A172 (cell line): ENCODE measurements around the gene MRTO4. TPM values are rescaled to one million over a fixed set of nuclear protein-coding genes. Genes with fewer than 3 reads are reported as not detected.
"Not testable (repeated sequence)": the region's sequence is repeated elsewhere in the genome, so short reads cannot be mapped to it uniquely, and the experiment has no call there.

Experiments
- DNase-seq: peaks from one replicate; pipeline ENCODE4 v3.0.0-alpha.2; 2015; ENCODE audit warnings: low spot score
- total RNA-seq: library from RNA; depleted of rRNA; stranded (reverse); fragments of >200 nt; shearing (Covaris generic); gene quantifications from 2 replicates; pipeline ENCODE4 v1.2.3, GENCODE V29; 2014; rRNA removed

The MRTO4 gene
- 44.6 and 51.9 TPM in 2 replicates for total RNA-seq

DNA sequence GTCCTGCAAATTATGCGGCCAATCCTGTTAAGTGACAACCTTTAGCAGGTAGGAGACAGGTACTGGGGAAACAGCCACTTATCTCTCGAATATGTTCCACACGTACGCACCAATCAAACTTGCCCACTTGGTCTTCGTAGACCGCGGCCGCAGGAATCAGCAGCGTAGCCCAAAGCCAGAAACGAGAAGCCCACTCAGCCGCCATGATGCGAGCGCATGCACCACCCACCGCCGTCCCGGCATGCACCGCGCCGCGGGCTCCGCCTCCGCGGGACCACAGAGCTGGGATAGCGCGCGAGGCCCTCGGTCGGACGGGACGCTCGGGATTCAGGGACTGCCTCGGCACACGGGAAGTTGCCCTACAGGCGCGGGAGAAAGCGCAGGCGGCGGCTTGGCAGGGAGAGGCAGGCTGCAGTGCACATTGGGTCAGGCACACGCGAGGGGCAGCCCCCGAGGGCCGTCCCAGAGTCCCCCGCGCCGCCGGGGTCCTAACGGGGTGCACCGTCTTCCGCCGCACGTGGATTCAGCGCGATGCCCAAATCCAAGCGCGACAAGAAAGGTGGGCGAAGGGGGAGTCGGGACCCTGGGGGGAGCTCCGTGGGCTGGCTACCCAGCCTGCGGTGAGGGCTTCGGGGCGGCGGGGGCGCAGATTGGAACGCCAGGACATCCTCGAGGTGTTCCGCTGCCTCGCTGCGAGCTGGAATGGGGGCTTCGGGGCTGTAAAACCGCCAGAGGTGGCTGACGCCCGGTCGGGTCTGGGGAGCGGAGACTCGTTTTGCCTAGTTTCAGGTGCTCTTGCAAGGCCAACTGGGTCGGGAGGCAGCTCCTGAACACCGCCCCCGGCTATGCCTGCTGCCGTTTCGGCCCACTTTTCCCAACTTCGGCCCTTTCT, at the start of gene MRTO4, which contains the start of gene EMC1:
MRTO4 (plus strand) TSS at position 501 of the 892 bp plus-strand sequence; CDS start at position 532, 31 bp downstream.
EMC1 (minus strand) TSS at position 220 of the 892 bp plus-strand sequence; CDS start at position 205, 15 bp downstream.
- DNase-seq, result peak; percentile 50

DNA sequence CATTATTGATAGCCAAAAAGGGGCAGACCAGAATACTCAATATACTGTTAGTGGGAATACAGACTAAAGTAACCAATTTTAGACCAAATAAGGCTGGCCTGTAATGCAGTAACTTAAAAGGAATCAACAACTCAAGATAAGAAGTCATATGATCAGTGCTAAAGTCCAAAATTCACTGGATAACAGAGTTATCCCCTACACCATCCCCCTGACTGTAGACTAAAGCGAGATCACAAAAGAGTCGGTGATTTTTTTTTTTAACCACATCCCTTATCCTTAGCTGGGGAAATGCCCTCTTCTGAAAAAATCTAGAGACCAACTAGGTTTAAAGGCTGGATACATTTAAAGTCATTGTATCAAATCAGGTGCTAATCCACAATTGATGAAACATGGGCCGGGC, 49.2 kb upstream of the MRTO4 start:
- no peak for DNase-seq

DNA sequence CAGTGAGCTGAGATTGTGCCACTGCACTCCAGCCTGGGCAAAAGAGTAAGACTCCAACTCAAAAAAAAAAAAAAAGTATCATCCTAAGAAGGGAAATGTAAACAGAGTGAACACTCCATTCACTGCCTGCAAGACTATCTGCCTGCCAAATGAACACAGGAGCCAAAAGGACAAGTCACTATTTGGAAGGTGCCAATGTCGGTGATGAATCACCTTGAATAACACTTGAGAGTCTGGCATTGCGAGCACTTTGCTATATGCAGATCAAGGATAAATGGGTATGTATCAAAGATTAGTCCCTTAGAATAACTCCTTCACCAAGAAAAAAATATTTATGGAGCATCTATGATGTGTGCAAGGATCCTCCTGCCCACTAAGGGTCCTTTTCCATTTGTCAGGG, 48.2 kb upstream of the MRTO4 start:
- DNase-seq, result peak; percentile 53

GRCh38 chr1:19204446-19205266, 46.9 kb upstream of the MRTO4 start:
- DNase-seq, result no peak

DNA sequence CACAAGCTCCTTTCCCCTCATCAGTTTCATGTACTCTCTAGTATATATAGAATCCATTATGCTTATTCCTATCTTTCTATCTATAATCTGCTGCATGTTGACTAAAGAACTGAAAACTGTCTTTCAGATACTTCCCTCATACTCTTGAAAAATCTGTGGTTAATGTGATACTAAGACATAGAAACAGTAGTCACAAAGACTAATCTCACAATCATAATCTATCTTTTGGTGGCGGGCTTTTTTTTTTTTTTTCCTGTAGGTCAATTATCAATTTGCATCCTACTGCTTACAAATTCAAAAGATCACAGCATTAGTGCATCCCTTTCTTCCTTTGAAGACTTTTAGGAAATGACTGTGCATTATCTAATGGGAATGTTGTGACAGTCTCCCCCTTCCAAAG, 46.2 kb upstream of the MRTO4 start:
- DNase-seq, result no peak

- no peak for DNase-seq
Measured at GRCh38 chr1:19205845-19206244, 45.8 kb upstream of the MRTO4 start.

- DNase-seq, result no peak
Measured at GRCh38 chr1:19206947-19207346, 44.7 kb upstream of the MRTO4 start.

GRCh38 chr1:19208710-19209438, 42.7 kb upstream of the MRTO4 start:
- DNase-seq, result peak; percentile 27

- peak; percentile 26 for DNase-seq
Measured at GRCh38 chr1:19209439-19209989, 42.1 kb upstream of the MRTO4 start.

- peak; percentile 74 for DNase-seq
Measured at GRCh38 chr1:19209990-19210771, 41.4 kb upstream of the MRTO4 start, which contains the start of gene UBR4. TSS of gene UBR4 (minus strand) at chr1:19210266. CDS start at chr1:19210248, 18 bp downstream.

DNA sequence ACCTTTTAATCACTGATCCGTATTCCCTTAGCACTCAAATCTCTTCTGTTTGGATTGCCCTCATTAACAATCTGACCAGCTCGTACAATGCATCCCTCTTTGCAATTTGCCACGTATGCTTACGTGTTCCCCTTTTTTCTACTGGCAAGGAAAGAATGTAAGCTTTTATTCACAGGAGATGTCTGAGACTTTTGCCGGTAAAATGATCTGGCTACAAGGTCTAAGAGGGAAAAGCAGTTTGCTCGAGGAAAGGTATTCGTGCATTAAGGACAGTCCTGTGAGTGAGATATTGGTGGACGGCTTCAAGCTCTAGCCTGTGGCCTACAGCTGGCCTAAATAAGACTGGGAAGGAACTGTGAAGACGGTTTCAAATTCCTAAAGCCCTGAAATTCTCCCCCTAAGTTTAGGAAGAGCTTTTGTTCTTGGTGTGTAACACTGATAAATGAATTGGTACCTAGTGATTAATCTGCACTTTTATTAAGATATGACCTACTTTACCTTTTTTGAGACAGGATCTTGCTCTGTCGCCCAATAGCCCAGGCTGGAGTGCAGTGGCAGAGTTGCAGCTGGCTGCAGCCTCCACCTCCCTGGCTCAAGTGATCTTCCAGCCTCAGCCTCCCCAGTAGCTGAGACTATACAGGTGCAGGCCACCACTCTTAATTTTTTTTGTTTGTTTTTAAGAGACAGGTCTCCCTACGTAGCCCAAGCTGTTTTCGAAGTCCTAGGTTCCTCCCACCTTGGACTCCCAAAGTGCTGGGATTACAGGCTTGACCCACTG, 40.6 kb upstream of the MRTO4 start:
- no peak for DNase-seq

GRCh38 chr1:19212167-19212566, 39.4 kb upstream of the MRTO4 start:
- no peak for DNase-seq

DNA sequence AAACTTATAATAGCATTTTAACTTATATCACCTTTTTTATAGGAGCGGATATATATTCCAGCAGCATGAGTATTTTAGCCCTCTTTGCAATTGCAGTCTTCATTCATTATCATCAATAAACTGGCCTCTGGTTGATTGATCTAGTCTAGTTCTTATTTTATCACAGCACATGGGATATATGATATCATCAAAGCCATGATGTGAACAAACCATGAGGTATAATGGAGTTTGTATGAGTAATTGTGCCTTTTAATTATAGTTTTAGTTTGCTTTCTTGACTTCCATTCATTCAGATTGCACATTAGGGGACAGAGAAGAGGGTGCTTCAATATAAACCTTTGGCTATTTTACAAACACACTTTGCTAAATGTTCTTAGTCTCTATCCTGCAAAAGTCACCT, 38.0 kb upstream of the MRTO4 start:
- no peak for DNase-seq

GRCh38 chr1:19216585-19216984, 35.0 kb upstream of the MRTO4 start:
- not testable (repeated sequence) for DNase-seq

GRCh38 chr1:19219451-19219850, 32.2 kb upstream of the MRTO4 start:
- DNase-seq, result no peak

DNA sequence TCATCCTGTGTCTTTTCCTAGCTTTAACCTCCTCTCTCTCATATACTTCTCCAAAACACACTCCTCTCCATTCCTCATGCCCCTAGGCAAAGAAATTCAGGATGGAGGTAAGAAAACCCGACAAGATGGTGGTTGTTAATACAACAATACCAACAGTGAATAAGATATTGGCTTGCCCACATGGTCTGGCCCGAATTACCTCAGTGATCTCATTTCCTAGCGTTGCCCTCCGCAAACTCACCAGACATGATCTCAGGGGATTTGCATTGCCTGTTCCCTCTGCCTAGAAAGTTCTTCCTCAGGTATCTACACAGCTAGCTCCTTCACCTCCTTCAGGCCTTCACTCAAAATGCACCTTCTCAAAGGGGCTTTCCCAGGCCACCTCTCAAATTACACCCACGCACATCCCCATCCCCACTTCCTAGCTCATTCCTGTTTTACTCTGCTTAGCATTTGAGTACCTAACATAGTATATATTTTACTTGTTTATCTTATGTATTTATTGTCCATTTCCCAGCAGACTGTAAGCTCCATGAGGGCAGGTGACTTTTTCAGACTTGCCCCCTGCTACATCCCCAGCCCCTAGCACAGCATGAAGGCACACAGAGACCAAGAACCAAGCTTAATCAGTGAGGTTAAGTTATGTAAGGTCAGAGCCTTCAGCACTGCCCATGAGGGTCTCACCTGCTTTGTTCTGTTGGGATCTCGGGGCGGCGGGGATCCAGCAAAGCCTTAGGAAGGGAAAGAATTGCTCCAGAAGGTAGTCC, 31.3 kb upstream of the MRTO4 start:
- DNase-seq, result no peak

- DNase-seq, result no peak
Measured at GRCh38 chr1:19220991-19221390, 30.6 kb upstream of the MRTO4 start.

DNA sequence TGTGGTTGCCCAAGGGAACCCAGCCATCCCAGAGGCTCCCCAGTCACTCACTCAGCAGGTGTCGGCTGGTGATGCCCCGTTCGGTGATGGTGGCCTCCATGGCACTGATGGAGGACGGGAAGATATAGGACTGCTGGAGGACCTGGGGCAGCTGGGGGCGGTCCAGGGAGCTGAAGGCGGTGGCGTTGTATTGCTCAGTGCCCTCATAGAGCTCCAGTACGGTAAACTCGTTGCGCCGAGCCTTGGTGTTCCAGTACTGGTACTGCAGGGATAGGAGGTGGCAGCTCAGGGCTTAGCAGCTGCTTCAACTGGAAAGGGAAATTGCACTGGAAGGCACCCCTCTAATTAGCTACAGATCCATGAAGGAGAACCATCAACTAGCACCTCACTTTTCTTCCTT, 29.0 kb upstream of the MRTO4 start:
- DNase-seq, result no peak
